Activated CD4-positive, alpha-beta T cell treated with anti-CD3 and anti-CD28 coated beads, Interleukin-2, amount 50 U/mL, for 24 hours (primary cell): ENCODE results near the gene ANO2.

Experiments used
- DNase-seq, 2 donors: peaks; one replicate each; pipeline ENCODE4 v3.0.0-alpha.2; 2020; ENCODE audit warnings: low read depth in 1 of 2, low spot score in 1 of 2

The ANO2 gene

GRCh38 chr12:5783289-5783920 is 161.7 kb downstream of the ANO2 start:
- DNase-seq = no peak

GRCh38 chr12:5780536-5780935 is 164.5 kb downstream of the ANO2 start:
- DNase-seq = no peak

GRCh38 chr12:5779401-5779800 is 165.7 kb downstream of the ANO2 start:
- DNase-seq = no peak

- no peak for DNase-seq
Measured at GRCh38 chr12:5778821-5779220, 166.2 kb downstream of the ANO2 start.

- DNase-seq = no peak
Measured at GRCh38 chr12:5777451-5777850, 167.6 kb downstream of the ANO2 start.

GRCh38 chr12:5776091-5776490 is 169.0 kb downstream of the ANO2 start:
- no peak for DNase-seq

- no peak for DNase-seq
Measured at GRCh38 chr12:5773550-5773949, 171.5 kb downstream of the ANO2 start.

- no peak for DNase-seq
Measured at GRCh38 chr12:5771756-5772155, 173.3 kb downstream of the ANO2 start.

GRCh38 chr12:5770727-5771126 is 174.3 kb downstream of the ANO2 start:
- no peak for DNase-seq

GRCh38 chr12:5768581-5769196 is 176.4 kb downstream of the ANO2 start:
- no peak for DNase-seq

- no peak for DNase-seq
Measured at GRCh38 chr12:5768171-5768570, 176.9 kb downstream of the ANO2 start.

- no peak for DNase-seq
Measured at GRCh38 chr12:5758347-5758746, 186.7 kb downstream of the ANO2 start.

- DNase-seq = no peak
Measured at GRCh38 chr12:5756338-5756842, 188.7 kb downstream of the ANO2 start.

GRCh38 chr12:5748027-5748426 is 197.0 kb downstream of the ANO2 start:
- DNase-seq = no peak

GRCh38 chr12:5746917-5747316 is 198.1 kb downstream of the ANO2 start:
- no peak for DNase-seq

- no peak for DNase-seq
Measured at GRCh38 chr12:5746036-5746908, 198.8 kb downstream of the ANO2 start.

GRCh38 chr12:5745251-5745888 is 199.7 kb downstream of the ANO2 start:
- DNase-seq = peak in 1 of 2 donors; percentile 19

- no peak for DNase-seq
Measured at GRCh38 chr12:5742258-5742657, 202.8 kb downstream of the ANO2 start.

- DNase-seq = no peak
Measured at GRCh38 chr12:5739917-5740316, 205.1 kb downstream of the ANO2 start.

GRCh38 chr12:5737778-5738177 is 207.3 kb downstream of the ANO2 start:
- DNase-seq = no peak

- no peak for DNase-seq
Measured at GRCh38 chr12:5736527-5736926, 208.5 kb downstream of the ANO2 start.
